SU-DHL-6 (cell line): ENCODE data around the gene AFAP1.

Experiments used
- EZH2phosphoT487 ChIP-seq: fragments of 200-600 bp; sonication (generic), shearing (Covaris generic); conservative IDR thresholded peaks from 2 replicates; pipeline ENCODE4 v1.6.1; 2018; ENCODE audit warnings: mild to moderate bottlenecking, antibody characterized with exemption, low read length, moderate library complexity, mixed read lengths
- TF ChIP-seq, protein P1 (sequence below): fragments of 200-600 bp; sonication (generic); IDR thresholded peaks from one replicate; pipeline ENCODE4 v1.5.1; 2017; ENCODE audit warnings: antibody characterized with exemption, mild to moderate bottlenecking, low read length, moderate library complexity; ENCODE audit not compliant: insufficient read depth, poor library complexity, severe bottlenecking

DNA sequence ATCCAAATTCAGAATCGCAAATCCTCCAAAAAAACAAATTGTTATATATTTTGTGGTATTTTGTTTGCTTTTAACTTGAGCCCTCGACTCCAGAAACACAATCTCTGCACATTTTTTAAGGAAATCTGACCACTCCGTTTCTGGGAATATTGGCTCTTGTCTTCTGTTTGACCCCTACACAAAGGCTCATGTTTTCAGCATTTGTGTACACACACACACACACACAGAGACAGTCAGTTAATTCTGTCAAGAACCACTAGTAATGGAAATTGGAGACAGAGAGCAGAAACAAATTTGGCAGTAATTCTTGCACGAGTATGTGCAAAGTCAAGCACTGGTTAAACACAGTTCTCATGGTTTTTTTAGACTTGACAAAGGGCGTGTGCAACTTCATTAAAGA is 115.4 kb downstream of the AFAP1 start:
- TF ChIP-seq, protein P1, sequence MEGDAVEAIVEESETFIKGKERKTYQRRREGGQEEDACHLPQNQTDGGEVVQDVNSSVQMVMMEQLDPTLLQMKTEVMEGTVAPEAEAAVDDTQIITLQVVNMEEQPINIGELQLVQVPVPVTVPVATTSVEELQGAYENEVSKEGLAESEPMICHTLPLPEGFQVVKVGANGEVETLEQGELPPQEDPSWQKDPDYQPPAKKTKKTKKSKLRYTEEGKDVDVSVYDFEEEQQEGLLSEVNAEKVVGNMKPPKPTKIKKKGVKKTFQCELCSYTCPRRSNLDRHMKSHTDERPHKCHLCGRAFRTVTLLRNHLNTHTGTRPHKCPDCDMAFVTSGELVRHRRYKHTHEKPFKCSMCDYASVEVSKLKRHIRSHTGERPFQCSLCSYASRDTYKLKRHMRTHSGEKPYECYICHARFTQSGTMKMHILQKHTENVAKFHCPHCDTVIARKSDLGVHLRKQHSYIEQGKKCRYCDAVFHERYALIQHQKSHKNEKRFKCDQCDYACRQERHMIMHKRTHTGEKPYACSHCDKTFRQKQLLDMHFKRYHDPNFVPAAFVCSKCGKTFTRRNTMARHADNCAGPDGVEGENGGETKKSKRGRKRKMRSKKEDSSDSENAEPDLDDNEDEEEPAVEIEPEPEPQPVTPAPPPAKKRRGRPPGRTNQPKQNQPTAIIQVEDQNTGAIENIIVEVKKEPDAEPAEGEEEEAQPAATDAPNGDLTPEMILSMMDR = no peak
- TF ChIP-seq EZH2phosphoT487 = no peak
